HS-27A (cell line): ENCODE results near the gene CHRNA7.
"Not testable (repeated sequence)": the region's sequence is repeated elsewhere in the genome, so short reads cannot be mapped to it uniquely, and the experiment has no call there.

ENCODE experiments used
- DNase-seq: peaks from one replicate; pipeline ENCODE4 v3.0.0-alpha.2; 2012; ENCODE audit warnings: low read depth, missing footprints

The CHRNA7 gene

GRCh38 chr15:32193780-32194179 lies 163.5 kb downstream of the CHRNA7 start:
- not testable (repeated sequence) for DNase-seq

- not testable (repeated sequence) for DNase-seq
Observed at GRCh38 chr15:32196206-32196605, 165.9 kb downstream of the CHRNA7 start.

GRCh38 chr15:32198938-32199337 lies 168.6 kb downstream of the CHRNA7 start:
- not testable (repeated sequence) for DNase-seq

- DNase-seq: not testable (repeated sequence)
Observed at GRCh38 chr15:32209081-32209480, 178.8 kb downstream of the CHRNA7 start.

GRCh38 chr15:32218666-32219065 lies 188.4 kb downstream of the CHRNA7 start:
- no peak for DNase-seq
